Panc1 (cell line): ENCODE results near the gene FCAMR. TPM values are rescaled to one million over a fixed set of nuclear protein-coding genes. Genes with fewer than 3 reads are reported as not detected.

Experiments
- ATAC-seq: fragments of 200-7000 bp; cut with Tn5 transposase; 2 replicates; pipeline ENCODE4 v1.9.1; 2020; ENCODE audit warnings: mild to moderate bottlenecking, moderate library complexity
- BruUV-seq: library from RNA; stranded (reverse); fragments of 400-500 nt; replicated peaks from 2 replicates; lab custom pipeline; 2021; lab: Mats Ljungman, UMichigan
- CTCF ChIA-PET: fragments of 300-600 bp; sonication (Branson Sonifier 250); formaldehyde crosslinking; loops from one replicate; lab custom pipeline; 2022; ENCODE audit warnings: antibody characterized with exemption; lab: Charles Lee
- POLR2A ChIA-PET: fragments of 300-600 bp; sonication (Branson Sonifier 250); formaldehyde crosslinking; loops from one replicate; lab custom pipeline; 2022; ENCODE audit warnings: antibody characterized with exemption; lab: Charles Lee
- DNase-seq: peaks from one replicate; pipeline ENCODE4 v3.0.0-alpha.2; 2010; ENCODE audit warnings: low read depth, low spot score
- H3K27ac ChIP-seq: 2 replicates; pipeline ENCODE4 v1.5.1; 2011; ENCODE audit warnings: mild to moderate bottlenecking, low read length, inconsistent platforms
- H3K27me3 ChIP-seq: fragments of 200-500 bp; sonication (Bioruptor generic); 2 replicates; pipeline ENCODE4 v1.6.0; 2014; ENCODE audit warnings: low read length, inconsistent platforms; ENCODE audit not compliant: control insufficient read depth, insufficient read depth
- H3K36me3 ChIP-seq: fragments of 200-500 bp; sonication (Bioruptor generic); 2 replicates; pipeline ENCODE4 v1.5.1; 2014; ENCODE audit warnings: inconsistent platforms, mild to moderate bottlenecking, low read length, moderate library complexity; ENCODE audit not compliant: control insufficient read depth, insufficient read depth
- H3K4me1 ChIP-seq: 2 replicates; pipeline ENCODE4 v1.5.1; 2011; ENCODE audit warnings: inconsistent platforms, mild to moderate bottlenecking, low read length, moderate library complexity; ENCODE audit not compliant: control insufficient read depth, insufficient read depth
- H3K4me3 ChIP-seq, 2 experiments: 2 replicates each; pipeline ENCODE4 v1.5.1; 2011 to 2012; ENCODE audit warnings: low read depth in 2 of 2, low read length in 2 of 2, mild to moderate bottlenecking in 2 of 2, inconsistent platforms in 1 of 2, moderate library complexity in 1 of 2
- H3K9me3 ChIP-seq: fragments of 200-500 bp; sonication (Bioruptor generic); 2 replicates; pipeline ENCODE4 v1.5.1; 2014; ENCODE audit warnings: low read depth, mild to moderate bottlenecking, inconsistent platforms, low read length, moderate library complexity; ENCODE audit not compliant: control insufficient read depth, insufficient read depth
- POLR2AphosphoS5 ChIP-seq: IDR thresholded peaks from 2 replicates; pipeline ENCODE4 v1.6.1; 2012; ENCODE audit warnings: mild to moderate bottlenecking, low read depth, low read length, moderate library complexity
- REST ChIP-seq, 2 experiments: IDR thresholded peaks; 2 replicates each; pipeline ENCODE4 v1.6.1; 2011 to 2012; ENCODE audit warnings: low read depth in 2 of 2, control low read depth in 1 of 2, low read length in 1 of 2, mild to moderate bottlenecking in 1 of 2, moderate library complexity in 1 of 2; ENCODE audit not compliant: insufficient read depth in 1 of 2
- SIN3A ChIP-seq: IDR thresholded peaks from 2 replicates; pipeline ENCODE4 v1.6.1; 2012; ENCODE audit warnings: low read depth, mild to moderate bottlenecking, low read length, moderate library complexity, borderline replicate concordance; ENCODE audit not compliant: insufficient read depth
- TCF7L2 ChIP-seq: IDR thresholded peaks from 2 replicates; pipeline ENCODE4 v1.6.1; 2011; ENCODE audit warnings: mild to moderate bottlenecking, low read depth, low read length, inconsistent platforms
- in situ Hi-C: cut with HindIII; loops from 2 replicates; pipeline ENCODE4 v1.10.0; 2016; ENCODE audit warnings: low sequenced_read_pairs, low pct_unique_long_range_greater_than_20kb
- intact Hi-C: fragments of 100-400 bp; cut with micrococcal nuclease; formaldehyde crosslinking; loops from one replicate; pipeline ENCODE4 v1.10.0; 2022; ENCODE audit not compliant: unreplicated experiment
- total RNA-seq: library from RNA; stranded (reverse); gene quantifications from one replicate; pipeline ENCODE4 v1.2.1, GENCODE V29; 2021; ENCODE audit not compliant: unreplicated experiment
- TF ChIP-seq, protein P1 (sequence below): fragments of 450-650 bp; IDR thresholded peaks from 2 replicates; pipeline ENCODE4 v1.5.1; 2017; ENCODE audit warnings: mild to moderate bottlenecking

FCAMR gene
- total RNA-seq, 1 experiment from 2014 or later = not detected

DNA sequence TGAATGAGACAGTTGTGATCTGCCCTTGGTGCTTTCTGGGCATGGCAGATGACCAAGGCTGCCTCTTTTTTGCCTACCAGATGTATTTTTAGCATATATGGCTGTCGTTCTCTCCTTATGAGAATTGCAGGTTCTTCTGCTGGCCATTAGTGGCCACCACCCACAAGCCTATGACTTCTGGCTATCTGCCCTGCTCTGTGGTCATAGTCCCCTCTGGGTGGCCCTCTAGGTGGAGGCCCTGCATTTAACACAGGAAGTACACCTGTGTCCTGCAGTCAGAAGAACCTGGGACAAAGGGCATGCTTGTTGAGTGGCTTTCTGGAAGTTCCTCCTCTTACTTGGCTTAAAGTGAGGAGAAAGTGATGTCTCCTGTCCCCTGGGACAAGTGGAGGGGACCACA, 6.5 kb downstream of the FCAMR start:
- ATAC-seq (no peak), DNase-seq (no peak)
- in situ Hi-C loops = no loop called here
- Histone ChIP-seq H3K27ac (no peak overlapping the region), H3K4me3 (no peak overlapping the region), H3K27me3 (no peaks in the 10 kb centered on the region), H3K4me1 (no peaks in the 10 kb centered on the region), H3K36me3 (no peaks in the 10 kb centered on the region), H3K9me3 (no peaks in the 10 kb centered on the region)
- intact Hi-C loops = no loop called here
- TF ChIP-seq TCF7L2 (no peak), SIN3A (no peak), REST (IDR thresholded peaks at IDR 0.05; ENCODE audit: insufficient read depth in 1 of 2, low read depth in 2 of 2, low read length in 1 of 2) (no peak), POLR2AphosphoS5 (no peak)
- TF ChIP-seq, protein P1, sequence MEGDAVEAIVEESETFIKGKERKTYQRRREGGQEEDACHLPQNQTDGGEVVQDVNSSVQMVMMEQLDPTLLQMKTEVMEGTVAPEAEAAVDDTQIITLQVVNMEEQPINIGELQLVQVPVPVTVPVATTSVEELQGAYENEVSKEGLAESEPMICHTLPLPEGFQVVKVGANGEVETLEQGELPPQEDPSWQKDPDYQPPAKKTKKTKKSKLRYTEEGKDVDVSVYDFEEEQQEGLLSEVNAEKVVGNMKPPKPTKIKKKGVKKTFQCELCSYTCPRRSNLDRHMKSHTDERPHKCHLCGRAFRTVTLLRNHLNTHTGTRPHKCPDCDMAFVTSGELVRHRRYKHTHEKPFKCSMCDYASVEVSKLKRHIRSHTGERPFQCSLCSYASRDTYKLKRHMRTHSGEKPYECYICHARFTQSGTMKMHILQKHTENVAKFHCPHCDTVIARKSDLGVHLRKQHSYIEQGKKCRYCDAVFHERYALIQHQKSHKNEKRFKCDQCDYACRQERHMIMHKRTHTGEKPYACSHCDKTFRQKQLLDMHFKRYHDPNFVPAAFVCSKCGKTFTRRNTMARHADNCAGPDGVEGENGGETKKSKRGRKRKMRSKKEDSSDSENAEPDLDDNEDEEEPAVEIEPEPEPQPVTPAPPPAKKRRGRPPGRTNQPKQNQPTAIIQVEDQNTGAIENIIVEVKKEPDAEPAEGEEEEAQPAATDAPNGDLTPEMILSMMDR = no peak
- ChIA-PET CTCF (no interaction called here), POLR2A (no interaction called here)
- no TSS peak for BruUV-seq

DNA sequence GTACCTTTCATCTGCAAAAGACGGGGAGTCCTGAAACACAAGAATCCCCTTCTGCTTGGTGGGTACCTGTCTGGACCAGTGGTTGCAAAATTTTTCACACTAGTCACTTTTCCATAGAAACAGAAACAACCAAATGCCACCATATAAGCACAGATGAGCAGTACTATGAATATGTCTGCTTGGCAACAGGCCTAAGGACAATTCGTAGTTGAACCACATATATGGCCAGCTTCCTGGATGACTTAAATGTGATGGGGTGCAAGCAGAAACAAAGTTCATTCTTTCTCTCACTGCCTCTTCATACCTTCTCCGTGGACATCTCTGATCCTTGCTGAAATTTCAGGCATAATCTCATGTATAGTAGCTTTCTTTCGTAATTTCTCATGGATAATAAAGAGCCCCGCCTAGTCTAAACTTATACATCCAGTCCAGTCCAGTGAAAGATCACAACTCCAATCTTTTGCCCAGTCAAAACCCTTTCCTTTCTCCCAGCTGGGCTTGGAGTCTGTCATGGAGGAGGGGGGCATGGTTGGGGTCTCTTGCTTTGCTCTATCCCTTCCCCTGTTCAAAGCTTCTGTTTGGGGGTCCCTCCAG, 7.0 kb downstream of the FCAMR start:
- no peaks in the 10 kb centered on the region for H3K4me1 ChIP-seq
- ATAC-seq (no peak), DNase-seq (no peak)
- ChIA-PET POLR2A (no interaction called here), CTCF (no interaction called here)
- H3K36me3 ChIP-seq = no peaks in the 10 kb centered on the region
- in situ Hi-C loops (no loop called here), intact Hi-C loops (no loop called here)
- no TSS peak for BruUV-seq
- no peaks in the 10 kb centered on the region for H3K27me3 ChIP-seq
- H3K27ac ChIP-seq = no peak overlapping the region
- TF ChIP-seq POLR2AphosphoS5 (no peak), REST (IDR thresholded peaks at IDR 0.05; ENCODE audit: insufficient read depth in 1 of 2, low read depth in 2 of 2, low read length in 1 of 2) (no peak), TCF7L2 (no peak), SIN3A (no peak)
- TF ChIP-seq, protein P1 = no peak
- no peaks in the 10 kb centered on the region for H3K9me3 ChIP-seq
- no peak overlapping the region for H3K4me3 ChIP-seq
